GM12878 (cell line): ENCODE results near the gene SEZ6L2. TPM values are rescaled to one million over a fixed set of nuclear protein-coding genes. Genes with fewer than 3 reads are reported as not detected.

ENCODE experiments used
- ATAC-seq: fragments of 200-7000 bp; cut with Tn5 transposase; 3 replicates; pipeline ENCODE4 v1.9.1; 2020; ENCODE audit warnings: mild to moderate bottlenecking, moderate library complexity
- BruUV-seq: library from RNA; stranded (reverse); fragments of 400-500 nt; replicated peaks from 2 replicates; lab custom pipeline; 2021; lab: Mats Ljungman, UMichigan
- CTCF ChIA-PET: fragments of 300-600 bp; sonication (Branson Sonifier 250); formaldehyde crosslinking; extraction: SDS; loops from one replicate; lab custom pipeline; 2021; ENCODE audit warnings: inconsistent platforms; lab: Yijun Ruan, JAX
- POLR2A ChIA-PET: fragments of 350-600 bp; formaldehyde crosslinking; extraction: SDS; loops from one replicate; lab custom pipeline; 2021; ENCODE audit warnings: inconsistent platforms; lab: Charles Lee
- RAD21 ChIA-PET: fragments of 300-600 bp; sonication (Branson Sonifier 250); formaldehyde crosslinking; loops from one replicate; lab custom pipeline; 2023; ENCODE audit warnings: antibody characterized with exemption; ENCODE audit not compliant: unreplicated experiment; lab: Charles Lee
- SMC1A ChIA-PET: fragments of 300-600 bp; sonication (Branson Sonifier 250); formaldehyde crosslinking; loops from one replicate; lab custom pipeline; 2023; ENCODE audit not compliant: unreplicated experiment, uncharacterized antibody; lab: Charles Lee
- DNase-seq: peaks from one replicate; pipeline ENCODE4 v3.0.0-alpha.2; 2011; ENCODE audit warnings: low read depth, low spot score
- FAIRE-seq: peaks from 3 replicates; lab custom pipeline; 2011; peaks lifted over from hg19 to GRCh38; lab: Jason Lieb, UNC
- H2AFZ ChIP-seq: 2 replicates; pipeline ENCODE4 v1.6.0; 2011; ENCODE audit warnings: low read depth, low read length, control low read depth; ENCODE audit not compliant: control insufficient read depth
- H3K27ac ChIP-seq: 2 replicates; pipeline ENCODE4 v1.5.1; 2011; ENCODE audit warnings: control low read depth; ENCODE audit not compliant: control insufficient read depth, insufficient read depth
- H3K27me3 ChIP-seq, 2 experiments: replicated peaks in 1 of 2; 2 replicates each; pipeline versions ENCODE4 v1.6.0 to v1.6.1; 2011; ENCODE audit warnings: low read length in 1 of 2; ENCODE audit not compliant: control insufficient read depth in 2 of 2, insufficient read depth in 2 of 2
- H3K36me3 ChIP-seq, 2 experiments: 2 replicates each; pipeline ENCODE4 v1.5.1; 2011; ENCODE audit warnings: low read length in 1 of 2; ENCODE audit not compliant: control insufficient read depth in 2 of 2, insufficient read depth in 2 of 2
- H3K4me1 ChIP-seq: 2 replicates; pipeline ENCODE4 v1.6.1; 2011; ENCODE audit warnings: mild to moderate bottlenecking, low read length, moderate library complexity, mixed read lengths; ENCODE audit not compliant: control insufficient read depth, insufficient read depth
- H3K4me2 ChIP-seq: 2 replicates; pipeline ENCODE4 v1.6.0; 2011; ENCODE audit warnings: control low read depth; ENCODE audit not compliant: control insufficient read depth, insufficient read depth
- H3K4me3 ChIP-seq: fragments of 200-600 bp; sonication (generic); 2 replicates; pipeline ENCODE4 v1.5.1; 2016
- H3K79me2 ChIP-seq: 2 replicates; pipeline ENCODE4 v1.6.0; 2011; ENCODE audit warnings: low read length; ENCODE audit not compliant: control insufficient read depth, insufficient read depth
- H3K9ac ChIP-seq: 2 replicates; pipeline ENCODE4 v1.8.0; 2011; ENCODE audit warnings: low read length, control low read depth, mixed read lengths; ENCODE audit not compliant: control insufficient read depth, insufficient read depth
- H3K9me3 ChIP-seq: replicated peaks from 3 replicates; pipeline ENCODE4 v1.5.1; 2011; ENCODE audit warnings: mild to moderate bottlenecking, low read length; ENCODE audit not compliant: control insufficient read depth, insufficient read depth
- H4K20me1 ChIP-seq: 2 replicates; pipeline ENCODE4 v1.6.0; 2011; ENCODE audit not compliant: control insufficient read depth, insufficient read depth
- BMI1 ChIP-seq: fragments of 450-650 bp; IDR thresholded peaks from 2 replicates; pipeline ENCODE4 v1.6.1; 2016; ENCODE audit warnings: mild to moderate bottlenecking, moderate library complexity, borderline replicate concordance
- FOS ChIP-seq: IDR thresholded peaks from 3 replicates; pipeline ENCODE4 v1.6.1; 2011; ENCODE audit warnings: borderline replicate concordance; ENCODE audit not compliant: insufficient read length; ENCODE audit errors: extremely low read depth
- HCFC1 ChIP-seq: fragments of 150-350 bp; IDR thresholded peaks from 2 replicates; pipeline ENCODE4 v1.6.1; 2014; ENCODE audit warnings: low read length
- HDAC2 ChIP-seq: fragments of 200-600 bp; sonication (generic); IDR thresholded peaks from 2 replicates; pipeline ENCODE4 v1.6.1; 2017
- IKZF1 ChIP-seq: fragments of 450-650 bp; conservative IDR thresholded peaks from 2 replicates; pipeline ENCODE4 v1.6.1; 2017; ENCODE audit warnings: antibody characterized with exemption, mild to moderate bottlenecking
- IRF4 ChIP-seq: IDR thresholded peaks from 2 replicates; pipeline ENCODE4 v1.6.1; 2011; ENCODE audit warnings: low read depth, low read length
- NBN ChIP-seq: fragments of 450-650 bp; IDR thresholded peaks from 2 replicates; pipeline ENCODE4 v1.6.1; 2016
- NRF1 ChIP-seq: conservative IDR thresholded peaks from 2 replicates; pipeline ENCODE4 v1.6.1; 2011; ENCODE audit warnings: mild to moderate bottlenecking, low read depth, low read length, improper control_type of control experiment
- POLR2AphosphoS5 ChIP-seq: IDR thresholded peaks from 2 replicates; pipeline ENCODE4 v1.6.1; 2011; ENCODE audit warnings: mild to moderate bottlenecking, low read length, inconsistent platforms
- RB1 ChIP-seq: fragments of 450-650 bp; formaldehyde crosslinking; IDR thresholded peaks from 2 replicates; pipeline ENCODE4 v1.6.1; 2017; ENCODE audit warnings: mild to moderate bottlenecking, borderline replicate concordance
- ZBED1 ChIP-seq: IDR thresholded peaks from 2 replicates; pipeline ENCODE4 v1.6.1; 2016; ENCODE audit warnings: borderline replicate concordance
- WGBS: methylation state at CpG from one replicate; pipeline ENCODE4 v1.1.6; 2016; ENCODE audit warnings: low lambda C conversion rate; ENCODE audit not compliant: insufficient replicate concordance, insufficient coverage; ENCODE audit errors: missing lambda C conversion rate; 5-methylcytosine and 5-hydroxymethylcytosine counted together
- in situ Hi-C: fragments of 300-500 bp; cut with MboI; formaldehyde crosslinking; loops from 9 replicates; pipeline ENCODE4 v1.14.3; 2018; ENCODE audit warnings: mixed read lengths
- intact Hi-C: fragments of 100-400 bp; cut with micrococcal nuclease; formaldehyde crosslinking; loops from one replicate; pipeline ENCODE4 v1.14.2; 2022; ENCODE audit not compliant: unreplicated experiment
- polyA plus RNA-seq, 11 experiments: library from polyadenylated mRNA; depleted of rRNA in 4 of 11; unstranded in 6 of 11; stranded (reverse) in 5 of 11; fragments of >200 nt; fragmentation: Nextera tagmentation in 4 of 11; fragmentation: Illumina TruSeq in 1 of 11; extraction: Ambion mirVana in 4 of 11; extraction: Trizol in 1 of 11; gene quantifications; 1 replicate in 1 of 11; 2 replicates in 10 of 11; pipeline versions ENCODE4 v1.2.1 to v1.2.3, GENCODE V29; 2011 to 2016; ENCODE audit warnings: inconsistent platforms in 2 of 11, missing spikeins in 2 of 11, low read depth in 1 of 11
- total RNA-seq, 4 experiments: library from RNA; depleted of rRNA in 3 of 4; stranded (reverse); fragments of >200 nt in 3 of 4; fragmentation: Illumina TruSeq in 1 of 4; extraction: Trizol in 1 of 4; gene quantifications; 2 replicates each; pipeline versions ENCODE4 v1.2.1 to v1.2.3, GENCODE V29; 2013 to 2021
- TF ChIP-seq, protein P1 (sequence below): IDR thresholded peaks from 2 replicates; pipeline ENCODE4 v1.6.1; 2011; ENCODE audit warnings: borderline replicate concordance, low read depth, mild to moderate bottlenecking, moderate library complexity, mixed read lengths, low read length; ENCODE audit not compliant: insufficient read depth; ENCODE audit errors: extremely low read length
- TF ChIP-seq, protein P2 (sequence below): fragments of 450-650 bp; IDR thresholded peaks from 2 replicates; pipeline ENCODE4 v1.6.1; 2014; ENCODE audit warnings: mild to moderate bottlenecking
- TF ChIP-seq, protein P3 (sequence below), 3 experiments: IDR thresholded peaks in 2 of 3; conservative IDR thresholded peaks in 1 of 3; 2 replicates each; pipeline ENCODE4 v1.5.1; 2011; ENCODE audit warnings: low read depth in 3 of 3, low read length in 3 of 3, mild to moderate bottlenecking in 3 of 3, control low read depth in 2 of 3, moderate library complexity in 2 of 3, inconsistent platforms in 1 of 3, mixed read lengths in 1 of 3; ENCODE audit not compliant: control insufficient read depth in 2 of 3, insufficient read depth in 1 of 3; ENCODE audit errors: extremely low read depth in 1 of 3

The SEZ6L2 gene
- total and polyA plus RNA-seq, 10 of the 15 experiments (the other 5 are each of a cell fraction or from before 2014, with no cell fraction given), result 0.06 to 0.49 TPM; not detected in 8

DNA sequence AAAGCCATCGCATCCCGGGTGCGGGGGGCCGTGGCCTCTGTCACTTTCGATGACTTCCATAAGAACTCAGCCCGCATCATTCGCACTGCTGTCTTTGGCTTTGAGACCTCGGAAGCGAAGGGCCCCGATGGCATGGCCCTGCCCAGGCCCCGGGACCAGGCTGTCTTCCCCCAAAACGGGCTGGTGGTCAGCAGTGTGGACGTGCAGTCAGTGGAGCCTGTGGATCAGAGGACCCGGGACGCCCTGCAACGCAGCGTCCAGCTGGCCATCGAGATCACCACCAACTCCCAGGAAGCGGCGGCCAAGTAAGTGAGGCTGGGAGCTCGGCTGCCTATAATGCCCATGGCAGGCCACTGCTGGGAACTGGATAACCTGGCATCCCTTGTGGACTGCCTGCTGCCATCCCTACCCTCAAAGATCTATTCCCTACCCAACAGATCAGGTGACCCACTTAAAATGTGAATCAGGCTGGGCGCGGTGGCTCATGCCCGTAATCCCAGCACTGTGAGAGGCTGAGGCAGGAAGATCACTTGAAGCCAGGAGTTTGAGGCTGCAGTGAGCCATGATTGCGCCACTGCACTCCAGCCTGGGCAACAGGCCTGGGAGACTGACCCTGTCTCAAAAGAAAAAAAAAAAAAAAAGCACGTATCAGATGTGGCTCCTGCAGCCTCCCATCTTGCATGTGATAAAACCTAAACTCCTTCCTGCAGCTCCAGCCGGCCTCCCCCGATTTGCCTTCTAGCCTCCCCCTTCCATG is 54.6 kb downstream of the SEZ6L2 start:
- TF ChIP-seq IKZF1 (no peak), FOS (no peak)

DNA sequence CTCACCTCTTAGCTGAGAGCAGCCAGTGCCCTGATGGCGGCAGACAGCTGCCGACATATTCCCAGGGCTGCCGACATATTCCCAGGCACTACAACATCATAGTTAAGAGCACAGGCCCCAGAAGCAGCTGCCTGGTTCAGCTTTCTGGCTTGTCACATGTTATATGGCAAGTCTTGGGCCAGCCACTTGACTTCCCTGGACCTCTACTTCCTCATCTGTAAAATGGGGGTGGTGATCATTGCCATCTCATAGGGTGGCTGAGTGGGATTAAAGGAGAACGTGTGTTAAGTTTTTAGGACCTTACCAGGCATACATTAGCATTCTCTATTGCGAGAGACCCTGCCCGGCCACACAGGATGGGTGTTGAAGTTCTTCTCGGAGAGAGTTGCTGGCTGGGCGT is 55.4 kb downstream of the SEZ6L2 start:
- no peak for ATAC-seq
- ChIA-PET SMC1A (interaction anchor here (1.2 kb wide), 1 partner anchor 26 kb away, joined by 3 read pairs; no protein-coding TSS in a partner anchor), CTCF (no interaction called here), POLR2A (no interaction called here), RAD21 (no interaction called here)
- H3K27me3 ChIP-seq, result no peaks in the 10 kb centered on the region
- peaks cover 3 to 6% of the 10 kb centered on the region in 2 experiments; a peak in 3 of 4 replicates for H3K36me3 ChIP-seq
- H2AFZ ChIP-seq, result no peak overlapping the region
- H3K4me3 ChIP-seq, result no peak overlapping the region
- H3K9ac ChIP-seq, result no peak overlapping the region
- intact Hi-C loops, result no loop called here
- WGBS, result 85% methylated on average over 8 of the region's 8 CpGs
- in situ Hi-C loops, result no loop called here
- H3K4me1 ChIP-seq, result no peaks in the 10 kb centered on the region
- H3K27ac ChIP-seq, result no peak overlapping the region
- BruUV-seq, result no TSS peak
- FAIRE-seq, result no peak
- H3K79me2 ChIP-seq, result no peaks in the 10 kb centered on the region
- no peaks in the 10 kb centered on the region for H3K9me3 ChIP-seq
- H4K20me1 ChIP-seq, result no peaks in the 10 kb centered on the region
- H3K4me2 ChIP-seq, result no peak overlapping the region
- no peak for DNase-seq
- TF ChIP-seq HCFC1 (no peak), IRF4 (no peak), POLR2AphosphoS5 (no peak), HDAC2 (no peak), ZBED1 (no peak), NRF1 (no peak), NBN (no peak), RB1 (no peak), BMI1 (no peak)
- TF ChIP-seq, protein P1, sequence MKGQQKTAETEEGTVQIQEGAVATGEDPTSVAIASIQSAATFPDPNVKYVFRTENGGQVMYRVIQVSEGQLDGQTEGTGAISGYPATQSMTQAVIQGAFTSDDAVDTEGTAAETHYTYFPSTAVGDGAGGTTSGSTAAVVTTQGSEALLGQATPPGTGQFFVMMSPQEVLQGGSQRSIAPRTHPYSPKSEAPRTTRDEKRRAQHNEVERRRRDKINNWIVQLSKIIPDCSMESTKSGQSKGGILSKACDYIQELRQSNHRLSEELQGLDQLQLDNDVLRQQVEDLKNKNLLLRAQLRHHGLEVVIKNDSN, result no peak
- TF ChIP-seq, protein P2, sequence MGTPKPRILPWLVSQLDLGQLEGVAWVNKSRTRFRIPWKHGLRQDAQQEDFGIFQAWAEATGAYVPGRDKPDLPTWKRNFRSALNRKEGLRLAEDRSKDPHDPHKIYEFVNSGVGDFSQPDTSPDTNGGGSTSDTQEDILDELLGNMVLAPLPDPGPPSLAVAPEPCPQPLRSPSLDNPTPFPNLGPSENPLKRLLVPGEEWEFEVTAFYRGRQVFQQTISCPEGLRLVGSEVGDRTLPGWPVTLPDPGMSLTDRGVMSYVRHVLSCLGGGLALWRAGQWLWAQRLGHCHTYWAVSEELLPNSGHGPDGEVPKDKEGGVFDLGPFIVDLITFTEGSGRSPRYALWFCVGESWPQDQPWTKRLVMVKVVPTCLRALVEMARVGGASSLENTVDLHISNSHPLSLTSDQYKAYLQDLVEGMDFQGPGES, result no peak
- TF ChIP-seq, protein P3, sequence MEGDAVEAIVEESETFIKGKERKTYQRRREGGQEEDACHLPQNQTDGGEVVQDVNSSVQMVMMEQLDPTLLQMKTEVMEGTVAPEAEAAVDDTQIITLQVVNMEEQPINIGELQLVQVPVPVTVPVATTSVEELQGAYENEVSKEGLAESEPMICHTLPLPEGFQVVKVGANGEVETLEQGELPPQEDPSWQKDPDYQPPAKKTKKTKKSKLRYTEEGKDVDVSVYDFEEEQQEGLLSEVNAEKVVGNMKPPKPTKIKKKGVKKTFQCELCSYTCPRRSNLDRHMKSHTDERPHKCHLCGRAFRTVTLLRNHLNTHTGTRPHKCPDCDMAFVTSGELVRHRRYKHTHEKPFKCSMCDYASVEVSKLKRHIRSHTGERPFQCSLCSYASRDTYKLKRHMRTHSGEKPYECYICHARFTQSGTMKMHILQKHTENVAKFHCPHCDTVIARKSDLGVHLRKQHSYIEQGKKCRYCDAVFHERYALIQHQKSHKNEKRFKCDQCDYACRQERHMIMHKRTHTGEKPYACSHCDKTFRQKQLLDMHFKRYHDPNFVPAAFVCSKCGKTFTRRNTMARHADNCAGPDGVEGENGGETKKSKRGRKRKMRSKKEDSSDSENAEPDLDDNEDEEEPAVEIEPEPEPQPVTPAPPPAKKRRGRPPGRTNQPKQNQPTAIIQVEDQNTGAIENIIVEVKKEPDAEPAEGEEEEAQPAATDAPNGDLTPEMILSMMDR (IDR thresholded peaks at IDR 0.05 in 2 of 3, conservative IDR thresholded peaks at IDR 0.05 in 1 of 3; ENCODE audit: control insufficient read depth in 2 of 3, extremely low read depth in 1 of 3, insufficient read depth in 1 of 3, low read depth in 3 of 3, low read length in 3 of 3), result no peak

More for the DNA sequence above, 54.6 kb downstream of the SEZ6L2 start:
- in situ Hi-C loops (no loop called here), intact Hi-C loops (no loop called here)
- H3K4me2 ChIP-seq, result no peak overlapping the region
- no peaks in the 10 kb centered on the region for H3K79me2 ChIP-seq
- H4K20me1 ChIP-seq, result no peaks in the 10 kb centered on the region
- ATAC-seq (no peak), FAIRE-seq (no peak), DNase-seq (no peak)
- no peak overlapping the region for H2AFZ ChIP-seq
- CTCF ChIA-PET, result no interaction called here
- H3K36me3 ChIP-seq, result peaks cover 3 to 6% of the 10 kb centered on the region in 2 experiments; a peak in 3 of 4 replicates
- H3K4me3 ChIP-seq, result no peak overlapping the region
- no TSS peak for BruUV-seq
- RAD21 ChIA-PET, result no interaction called here
- no peaks in the 10 kb centered on the region for H3K27me3 ChIP-seq
- SMC1A ChIA-PET, result no interaction called here
- no peak overlapping the region for H3K27ac ChIP-seq
- POLR2A ChIA-PET, result no interaction called here
- H3K9ac ChIP-seq, result no peak overlapping the region
- 95% methylated on average over 28 of the region's 28 CpGs for WGBS
- H3K9me3 ChIP-seq, result no peaks in the 10 kb centered on the region
- no peaks in the 10 kb centered on the region for H3K4me1 ChIP-seq
